Hindlimb muscle (tissue), 1 donor: Measurements from ENCODE around the gene YIF1B. TPM values are rescaled to one million over a fixed set of nuclear protein-coding genes. Genes with fewer than 3 reads are reported as not detected.
"Not testable (repeated sequence)": the region's sequence is repeated elsewhere in the genome, so short reads cannot be mapped to it uniquely, and the experiment has no call there.

Source experiments
- DNase-seq: peaks from one replicate; pipeline ENCODE4 v3.0.0-alpha.2; 2013
- polyA plus RNA-seq: library from polyadenylated mRNA; unstranded; fragments of 120-200 nt; gene quantifications from one replicate; pipeline ENCODE4 v1.2.1, GENCODE V29; 2013; ENCODE audit not compliant: insufficient read length

Gene YIF1B
- polyA plus RNA-seq, 1 donor: 27.4 TPM

- DNase-seq: no peak
Measured at GRCh38 chr19:38273499-38273898, 42.2 kb downstream of the YIF1B start.

- DNase-seq: no peak
Measured at GRCh38 chr19:38270587-38271167, 45.1 kb downstream of the YIF1B start.

GRCh38 chr19:38268539-38268938 is 47.2 kb downstream of the YIF1B start:
- no peak for DNase-seq

- no peak for DNase-seq
Measured at GRCh38 chr19:38267761-38268483, 47.8 kb downstream of the YIF1B start.

GRCh38 chr19:38266981-38267597 is 48.7 kb downstream of the YIF1B start:
- no peak for DNase-seq

- no peak for DNase-seq
Measured at GRCh38 chr19:38265921-38266429, 49.8 kb downstream of the YIF1B start.

- no peak for DNase-seq
Measured at GRCh38 chr19:38265213-38265861, 50.4 kb downstream of the YIF1B start.

GRCh38 chr19:38264486-38265212 is 51.1 kb downstream of the YIF1B start, which contains the start of gene SPINT2:
SPINT2 (plus strand) TSS chr19:38264573; CDS start chr19:38264893, 320 bp downstream.
- no peak for DNase-seq

GRCh38 chr19:38263689-38264485 is 51.9 kb downstream of the YIF1B start:
- DNase-seq: no peak

GRCh38 chr19:38262585-38263268 is 53.0 kb downstream of the YIF1B start:
- no peak for DNase-seq

- DNase-seq: not testable (repeated sequence)
Measured at GRCh38 chr19:38261942-38262341, 53.8 kb downstream of the YIF1B start.

GRCh38 chr19:38255383-38256014 is 60.2 kb downstream of the YIF1B start:
- DNase-seq: no peak

- DNase-seq: no peak
Measured at GRCh38 chr19:38253788-38254187, 62.0 kb downstream of the YIF1B start.

Other genes starting within 250 kb of the YIF1B start
- gene DPF1, start 91.7 kb downstream of the YIF1B start, polyA plus RNA-seq: 2.4 TPM
- 14.5 TPM for gene PPP1R14A, start 59.6 kb downstream of the YIF1B start, polyA plus RNA-seq
- 5.2 TPM for gene SPINT2, start 51.4 kb downstream of the YIF1B start, polyA plus RNA-seq
- gene C19orf33, start 11.7 kb downstream of the YIF1B start, polyA plus RNA-seq: not detected
- gene KCNK6, start 3.9 kb upstream of the YIF1B start, polyA plus RNA-seq: 2.2 TPM
- gene CATSPERG, start 19.9 kb upstream of the YIF1B start, polyA plus RNA-seq: 2.7 TPM
- gene PSMD8, start 58.6 kb upstream of the YIF1B start, polyA plus RNA-seq: 120 TPM
- gene GGN, start 72.1 kb upstream of the YIF1B start, polyA plus RNA-seq: 0.49 TPM
- 0.49 TPM for gene SPRED3, start 72.8 kb upstream of the YIF1B start, polyA plus RNA-seq
- gene FAM98C, start 87.1 kb upstream of the YIF1B start, polyA plus RNA-seq: 13.3 TPM
- 2.8 TPM for gene RASGRP4, start 110.3 kb upstream of the YIF1B start, polyA plus RNA-seq
- gene RYR1, start 117.7 kb upstream of the YIF1B start, polyA plus RNA-seq: 771 TPM